Peyer's patch (tissue), 4 donors: ENCODE measurements around the gene BHLHE40.

Experiments
- CTCF ChIP-seq, 6 experiments: fragments of 450-650 bp in 4 of 6; fragments of 200-600 bp in 2 of 6; sonication (generic) in 1 of 6; IDR thresholded peaks; one replicate each; pipeline ENCODE4 v1.5.1; 2017 to 2019; ENCODE audit warnings: antibody characterized with exemption in 6 of 6, mild to moderate bottlenecking in 3 of 6, moderate library complexity in 1 of 6
- POLR2A ChIP-seq, 2 donors: fragments of 450-650 bp; IDR thresholded peaks; one replicate each; pipeline ENCODE4 v1.5.1; 2017; ENCODE audit warnings: antibody characterized with exemption in 2 of 2, mild to moderate bottlenecking in 2 of 2, moderate library complexity in 2 of 2

- TF ChIP-seq CTCF (IDR thresholded peaks at IDR 0.05) (no peak), POLR2A (IDR thresholded peaks at IDR 0.05) (no peak)
These were observed 30.8 kb upstream of the BHLHE40 start for GRCh38 chr3:4948395-4948794.
